GM21381 (cell line): ENCODE data around the gene FOXP1.
"Not testable (repeated sequence)": the region's sequence is repeated elsewhere in the genome, so short reads cannot be mapped to it uniquely, and the experiment has no call there.

Experiments
- ATAC-seq: cut with Tn5 transposase; IDR thresholded peaks from one replicate; pipeline ENCODE4 v1.9.1; 2021; ENCODE audit warnings: mild to moderate bottlenecking, moderate library complexity; ENCODE audit not compliant: unreplicated experiment

Gene FOXP1

GRCh38 chr3:70977712-70978111, 605.8 kb downstream of the FOXP1 start:
- no peak for ATAC-seq

GRCh38 chr3:70975981-70976380, 607.5 kb downstream of the FOXP1 start:
- not testable (repeated sequence) for ATAC-seq

GRCh38 chr3:70974747-70975146, 608.8 kb downstream of the FOXP1 start:
- ATAC-seq: no peak

DNA sequence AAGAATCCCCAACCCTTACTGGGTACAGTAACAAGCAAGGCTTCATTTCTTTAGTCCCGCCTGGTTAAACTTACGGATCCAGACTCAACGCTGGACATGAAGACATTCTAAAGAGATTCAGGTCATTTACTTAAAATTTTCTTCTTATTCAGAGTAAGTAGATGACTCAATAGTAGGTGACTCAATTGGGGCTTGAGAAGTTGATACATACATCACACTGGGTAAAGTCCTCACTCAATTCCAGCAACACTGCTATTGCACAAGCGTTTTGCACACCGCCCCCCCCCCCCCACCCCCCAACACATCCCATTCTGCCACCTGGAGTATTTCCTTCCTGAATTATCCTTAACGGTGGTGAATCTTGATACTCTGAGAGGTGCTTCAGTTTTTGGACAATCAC, 610.0 kb downstream of the FOXP1 start:
- ATAC-seq: no peak

DNA sequence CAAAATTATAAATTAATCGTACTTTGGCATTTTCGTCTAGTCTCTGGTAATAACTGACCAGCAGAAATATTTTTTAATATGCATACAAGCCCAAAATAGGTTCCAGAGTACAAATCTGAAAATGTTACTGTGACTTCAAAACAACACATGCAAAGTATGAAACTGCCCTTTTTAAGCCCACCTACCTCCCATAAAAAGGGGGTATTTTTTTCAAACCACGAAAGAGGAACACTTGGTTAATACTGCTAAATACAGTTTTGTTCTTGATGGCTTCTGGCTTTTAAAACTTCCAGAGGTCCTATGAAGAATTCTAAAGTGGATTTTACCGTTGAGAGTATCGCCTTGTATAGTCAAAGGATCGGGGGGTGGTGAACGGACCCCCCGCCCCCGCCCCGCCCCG, 610.7 kb downstream of the FOXP1 start:
- ATAC-seq: no peak

DNA sequence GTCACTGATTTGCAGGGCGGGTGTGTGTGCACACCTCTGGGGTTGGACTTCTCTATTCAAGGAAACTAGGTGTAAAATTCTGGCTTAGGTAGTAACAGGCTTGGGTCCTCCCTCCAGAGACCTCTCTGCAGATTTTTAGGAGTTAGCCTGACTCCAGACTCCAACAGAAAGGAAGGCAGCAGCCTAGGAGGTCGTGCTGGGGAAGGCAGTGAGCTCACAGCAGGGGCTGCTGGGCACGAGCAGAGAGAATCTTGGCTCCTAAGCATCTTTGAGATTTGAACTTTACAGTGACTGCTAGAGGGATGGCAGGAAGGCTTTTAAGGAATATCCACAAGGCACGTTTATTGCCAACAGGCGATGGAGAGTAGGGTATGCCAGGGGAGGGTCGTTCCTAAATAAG, 612.6 kb downstream of the FOXP1 start:
- no peak for ATAC-seq

DNA sequence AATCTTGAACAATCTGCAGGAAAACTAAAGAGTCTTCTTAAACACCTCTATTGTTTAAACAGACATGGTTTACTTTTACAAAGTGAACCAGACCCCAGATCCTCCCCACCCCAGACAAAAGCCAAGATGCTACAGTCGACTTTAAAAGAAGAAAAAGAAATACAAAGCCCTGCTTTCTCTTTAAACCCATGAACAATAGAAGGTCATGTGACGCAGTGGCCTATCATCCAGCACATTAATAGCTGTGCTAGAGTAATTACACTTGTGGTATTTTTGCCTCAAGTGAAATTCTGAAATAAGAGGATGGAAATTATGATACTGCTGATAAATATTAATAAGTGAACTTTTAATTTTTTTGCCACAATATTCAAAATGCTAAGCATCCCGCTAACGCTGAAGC, 613.4 kb downstream of the FOXP1 start:
- no peak for ATAC-seq

- no peak for ATAC-seq
These were observed 619.9 kb downstream of the FOXP1 start for GRCh38 chr3:70963431-70964275.

- no peak for ATAC-seq
These were observed 623.8 kb downstream of the FOXP1 start for GRCh38 chr3:70959506-70960291.

GRCh38 chr3:70952033-70952747, 631.3 kb downstream of the FOXP1 start:
- ATAC-seq: no peak

- no peak for ATAC-seq
These were observed 632.2 kb downstream of the FOXP1 start for GRCh38 chr3:70951316-70951715.

GRCh38 chr3:70947579-70947978, 635.9 kb downstream of the FOXP1 start:
- ATAC-seq: no peak

DNA sequence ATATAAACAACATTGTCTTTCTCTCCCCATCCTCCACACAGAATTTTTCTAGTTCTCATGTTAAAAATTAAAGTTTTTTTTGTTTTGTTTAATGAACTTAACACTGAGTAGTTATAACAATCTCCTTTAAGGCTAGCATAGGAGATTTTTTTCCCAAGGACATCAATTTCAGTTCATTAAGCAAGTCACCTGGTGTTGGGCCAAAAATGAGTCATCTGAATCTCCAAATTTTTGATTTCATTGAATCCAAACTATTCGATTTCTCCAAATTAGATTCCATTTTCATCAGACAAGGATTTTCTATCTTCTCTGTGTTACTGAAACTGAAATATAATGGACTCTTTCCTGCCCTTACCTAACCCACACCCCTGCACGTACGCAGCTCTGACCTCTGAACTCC, 639.6 kb downstream of the FOXP1 start:
- ATAC-seq: no peak

DNA sequence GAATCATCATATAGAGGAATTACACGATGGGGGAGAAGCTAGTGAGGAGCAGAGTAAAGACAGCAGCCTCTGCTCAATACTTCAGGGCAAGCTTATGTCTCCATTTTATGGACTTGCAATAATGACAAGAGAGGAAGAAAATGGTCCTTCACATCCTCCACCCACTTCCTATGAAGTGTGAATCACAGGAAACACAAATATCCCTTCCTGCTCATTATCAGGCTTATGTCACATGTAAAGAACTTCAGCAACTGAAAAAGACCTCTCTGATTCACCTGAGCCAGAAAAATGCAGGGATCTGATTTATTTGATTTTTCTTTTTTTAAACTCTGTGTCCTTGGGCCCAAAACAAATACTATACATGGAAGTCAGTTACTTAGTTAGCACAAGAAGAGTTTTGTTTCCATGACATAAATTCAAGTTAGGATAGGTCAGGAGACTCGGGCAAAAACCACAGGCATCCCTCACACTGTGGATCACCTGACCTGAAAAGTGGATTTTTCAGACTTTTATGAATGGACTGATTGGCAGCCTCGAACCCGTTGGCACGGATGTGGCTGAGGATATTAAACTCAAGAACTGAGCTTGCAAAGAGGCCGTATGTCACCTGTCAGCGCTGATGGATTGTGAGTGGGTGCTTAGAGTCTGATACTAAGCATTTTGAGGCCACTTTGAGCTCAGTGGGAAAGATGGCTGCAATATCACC, 650.3 kb downstream of the FOXP1 start:
- ATAC-seq: no peak

GRCh38 chr3:70930066-70930465, 653.5 kb downstream of the FOXP1 start:
- no peak for ATAC-seq

DNA sequence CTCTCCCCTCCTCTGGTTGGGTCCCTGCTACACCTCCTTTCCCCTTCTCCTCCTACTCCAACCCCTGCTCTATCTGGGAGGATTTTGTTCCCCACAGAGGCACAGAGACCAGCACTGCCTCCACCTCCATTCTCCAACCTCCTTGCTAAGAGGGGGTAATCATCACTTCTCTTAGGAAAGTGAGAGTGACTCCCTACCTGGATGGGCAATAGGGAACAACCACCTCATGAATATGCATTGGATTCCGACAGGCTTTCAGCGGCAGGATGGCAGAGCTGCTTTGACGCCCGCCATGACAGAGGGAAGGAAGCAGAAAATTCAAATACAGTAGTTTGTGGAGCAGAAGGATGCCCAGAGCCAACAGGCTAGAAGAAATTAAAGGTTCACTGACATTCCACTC, 656.3 kb downstream of the FOXP1 start:
- ATAC-seq: no peak

GRCh38 chr3:70926835-70927234, 656.7 kb downstream of the FOXP1 start:
- no peak for ATAC-seq

GRCh38 chr3:70919661-70920060, 663.9 kb downstream of the FOXP1 start:
- ATAC-seq: no peak

GRCh38 chr3:70919091-70919490, 664.4 kb downstream of the FOXP1 start:
- no peak for ATAC-seq

GRCh38 chr3:70916375-70917055, 667.0 kb downstream of the FOXP1 start:
- no peak for ATAC-seq
